ENCODE results near the gene COG3.

The COG3 gene

GRCh38 chr13:45473627-45474026 lies 8.9 kb downstream of the COG3 start:
- Mint-ChIP-seq H3K27ac (no peak overlapping the region), H3K36me3 (ENCODE audit: low read depth) (peaks cover 64% of the 10 kb centered on the region), H3K27me3 (ENCODE audit: low read depth, poor library complexity) (no peaks in the 10 kb centered on the region), H3K4me3 (no peak overlapping the region), H3K9me3 (peaks cover 31% of the 10 kb centered on the region), H3K4me1 (no peaks in the 10 kb centered on the region)
- TF ChIP-seq CTCF (IDR thresholded peaks at IDR 0.05): peak; percentile 10
- no peak for DNase-seq

GRCh38 chr13:45474584-45475454 lies 10.1 kb downstream of the COG3 start:
- no peak for TF ChIP-seq CTCF (IDR thresholded peaks at IDR 0.05)
- DNase-seq: no peak
- Mint-ChIP-seq H3K4me3 (no peak overlapping the region), H3K36me3 (ENCODE audit: low read depth) (peaks cover 67% of the 10 kb centered on the region), H3K4me1 (no peaks in the 10 kb centered on the region), H3K27ac (no peak overlapping the region), H3K27me3 (ENCODE audit: low read depth, poor library complexity) (no peaks in the 10 kb centered on the region), H3K9me3 (peaks cover 31% of the 10 kb centered on the region)

- DNase-seq: no peak
- TF ChIP-seq CTCF (IDR thresholded peaks at IDR 0.05): no peak
- Mint-ChIP-seq H3K27me3 (ENCODE audit: low read depth, poor library complexity) (no peaks in the 10 kb centered on the region), H3K4me3 (no peak overlapping the region), H3K4me1 (no peaks in the 10 kb centered on the region), H3K36me3 (ENCODE audit: low read depth) (peaks cover 67% of the 10 kb centered on the region), H3K9me3 (peaks cover 14% of the 10 kb centered on the region), H3K27ac (no peak overlapping the region)
These were observed 14.9 kb downstream of the COG3 start for GRCh38 chr13:45479661-45480060.

GRCh38 chr13:45481688-45482087 lies 16.9 kb downstream of the COG3 start:
- DNase-seq: no peak
- H3K9me3 Mint-ChIP-seq: peaks cover 21% of the 10 kb centered on the region
- no peak overlapping the region for H3K27ac Mint-ChIP-seq
- H3K36me3 Mint-ChIP-seq (ENCODE audit: low read depth): peaks cover 66% of the 10 kb centered on the region
- TF ChIP-seq CTCF (IDR thresholded peaks at IDR 0.05): no peak
- no peak overlapping the region for H3K4me3 Mint-ChIP-seq
- H3K27me3 Mint-ChIP-seq (ENCODE audit: low read depth, poor library complexity): no peaks in the 10 kb centered on the region
- no peaks in the 10 kb centered on the region for H3K4me1 Mint-ChIP-seq

- Mint-ChIP-seq H3K27me3 (ENCODE audit: low read depth, poor library complexity) (no peaks in the 10 kb centered on the region), H3K9me3 (peaks cover 26% of the 10 kb centered on the region), H3K36me3 (ENCODE audit: low read depth) (peaks cover 68% of the 10 kb centered on the region), H3K27ac (peak overlapping the region; percentile 36), H3K4me3 (no peak overlapping the region), H3K4me1 (no peaks in the 10 kb centered on the region)
- TF ChIP-seq CTCF (IDR thresholded peaks at IDR 0.05): no peak
- DNase-seq: no peak
These were observed 17.9 kb downstream of the COG3 start for GRCh38 chr13:45482571-45483173.
